ENCODE data around the gene DHFR. TPM values are rescaled to one million over a fixed set of nuclear protein-coding genes. Genes with fewer than 3 reads are reported as not detected.

The DHFR gene
- total RNA-seq, 1 experiment from 2014 or later = 51.5 TPM

GRCh38 chr5:80644900-80645299 lies 9.9 kb downstream of the DHFR start:
- intact Hi-C loops (cut with micrococcal nuclease; ENCODE audit: unreplicated experiment) (no loop called here), in situ Hi-C loops (cut with HindIII; ENCODE audit: low pct_unique_long_range_greater_than_20kb, low sequenced_read_pairs) (no loop called here)
- no peak overlapping the region for H3K27ac ChIP-seq (ENCODE audit: low read length)
- ATAC-seq (no peak), DNase-seq (ENCODE audit: low read depth, low spot score) (no peak)
- no peaks in the 10 kb centered on the region for H3K27me3 ChIP-seq (ENCODE audit: control insufficient read depth, insufficient read depth, low read length)
- no peaks in the 10 kb centered on the region for H3K4me1 ChIP-seq (ENCODE audit: control insufficient read depth, insufficient read depth, low read length)
- TF ChIP-seq POLR2AphosphoS5 (IDR thresholded peaks at IDR 0.05; ENCODE audit: low read depth, low read length) (no peak), SIN3A (IDR thresholded peaks at IDR 0.05; ENCODE audit: borderline replicate concordance, insufficient read depth, low read depth, low read length) (no peak), REST (IDR thresholded peaks at IDR 0.05; ENCODE audit: insufficient read depth in 1 of 2, low read depth in 2 of 2, low read length in 1 of 2) (no peak), CTCF (IDR thresholded peaks at IDR 0.05) (no peak), TCF7L2 (IDR thresholded peaks at IDR 0.05; ENCODE audit: low read depth, low read length) (no peak)
- CTCF ChIA-PET = no interaction called here
- no peaks in the 10 kb centered on the region for H3K9me3 ChIP-seq (ENCODE audit: control insufficient read depth, insufficient read depth, low read depth, low read length)
- no peak overlapping the region for H3K4me3 ChIP-seq (ENCODE audit: low read depth in 2 of 2, low read length in 2 of 2)
- peaks cover 19% of the 10 kb centered on the region for H3K36me3 ChIP-seq (ENCODE audit: control insufficient read depth, insufficient read depth, low read length)
- POLR2A ChIA-PET = no interaction called here
- BruUV-seq (replicated peaks) = no TSS peak

- ATAC-seq (no peak), DNase-seq (ENCODE audit: low read depth, low spot score) (no peak)
- intact Hi-C loops (cut with micrococcal nuclease; ENCODE audit: unreplicated experiment) (no loop called here), in situ Hi-C loops (cut with HindIII; ENCODE audit: low pct_unique_long_range_greater_than_20kb, low sequenced_read_pairs) (no loop called here)
- H3K9me3 ChIP-seq (ENCODE audit: control insufficient read depth, insufficient read depth, low read depth, low read length) = no peaks in the 10 kb centered on the region
- BruUV-seq (replicated peaks) = no TSS peak
- H3K27me3 ChIP-seq (ENCODE audit: control insufficient read depth, insufficient read depth, low read length) = no peaks in the 10 kb centered on the region
- H3K27ac ChIP-seq (ENCODE audit: low read length) = no peak overlapping the region
- ChIA-PET POLR2A (no interaction called here), CTCF (no interaction called here)
- no peak overlapping the region for H3K4me3 ChIP-seq (ENCODE audit: low read depth in 2 of 2, low read length in 2 of 2)
- H3K36me3 ChIP-seq (ENCODE audit: control insufficient read depth, insufficient read depth, low read length) = peaks cover 15% of the 10 kb centered on the region
- H3K4me1 ChIP-seq (ENCODE audit: control insufficient read depth, insufficient read depth, low read length) = no peaks in the 10 kb centered on the region
- no peak for TF ChIP-seq POLR2AphosphoS5 (IDR thresholded peaks at IDR 0.05; ENCODE audit: low read depth, low read length)
- no peak for TF ChIP-seq TCF7L2 (IDR thresholded peaks at IDR 0.05; ENCODE audit: low read depth, low read length)
- TF ChIP-seq SIN3A (IDR thresholded peaks at IDR 0.05; ENCODE audit: borderline replicate concordance, insufficient read depth, low read depth, low read length) = no peak
- no peak for TF ChIP-seq REST (IDR thresholded peaks at IDR 0.05; ENCODE audit: insufficient read depth in 1 of 2, low read depth in 2 of 2, low read length in 1 of 2)
- no peak for TF ChIP-seq CTCF (IDR thresholded peaks at IDR 0.05)
Measured at GRCh38 chr5:80641353-80641752, 13.4 kb downstream of the DHFR start.

Measured in Panc1 (cell line).